Lung (tissue), 4 donors: ENCODE results near the gene BRIX1. TPM values are rescaled to one million over a fixed set of nuclear protein-coding genes. Genes with fewer than 3 reads are reported as not detected.

ENCODE experiments used
- polyA plus RNA-seq, 2 donors: library from polyadenylated mRNA; stranded (reverse); fragments of 200-250 nt; gene quantifications; one replicate each; pipeline ENCODE4 v1.2.1, GENCODE V29; 2013
- total RNA-seq, 2 donors: library from RNA; depleted of rRNA in 1 of 2; stranded (reverse); fragments of >200 nt in 1 of 2; gene quantifications; one replicate each; pipeline ENCODE4 v1.2.1, GENCODE V29; 2014 to 2021
- donor health status: Bipolar disorder and iron deficiency.
- donor health status: healthy.
- donor health status: DM: yes; HTN: yes; CAD: no.

BRIX1 gene
- total and polyA plus RNA-seq, 4 donors = 17.6 to 31.2 (median 22.4) TPM

Other genes starting within 250 kb of the BRIX1 start
- gene TTC23L, start 76.5 kb upstream of the BRIX1 start, total RNA-seq = 1 to 10 TPM; 1.6 to 4.4 TPM
- gene TTC23L, start 76.5 kb upstream of the BRIX1 start, polyA plus RNA-seq = under 1 TPM; 0.51 to 0.73 TPM
- 10 to 100 TPM; 19.5 to 45.7 TPM for gene RAD1, start 207 bp upstream of the BRIX1 start, total RNA-seq
- gene RAD1, start 207 bp upstream of the BRIX1 start, polyA plus RNA-seq = 10 to 100 TPM; 12.9 to 15.8 TPM
- 10 to 100 TPM; 39.6 to 45.6 TPM for gene DNAJC21, start 13.8 kb downstream of the BRIX1 start, total RNA-seq
- 10 to 100 TPM; 23.8 to 29.1 TPM for gene DNAJC21, start 13.8 kb downstream of the BRIX1 start, polyA plus RNA-seq
- not detected for gene AGXT2, start 132.2 kb downstream of the BRIX1 start, total RNA-seq
- not detected for gene AGXT2, start 132.2 kb downstream of the BRIX1 start, polyA plus RNA-seq